Neural progenitor cell (in vitro differentiated cells): ENCODE results near the gene KLHL29.
"Not testable (repeated sequence)": the region's sequence is repeated elsewhere in the genome, so short reads cannot be mapped to it uniquely, and the experiment has no call there.

ENCODE experiments used
- EZH2 ChIP-seq: fragments of 200-600 bp; sonication (generic); IDR thresholded peaks from 2 replicates; pipeline ENCODE4 v1.6.1; 2017; ENCODE audit warnings: antibody characterized with exemption, mild to moderate bottlenecking, moderate library complexity
- EZH2phosphoT487 ChIP-seq: fragments of 200-600 bp; sonication (generic); IDR thresholded peaks from 2 replicates; pipeline ENCODE4 v1.6.1; 2017; ENCODE audit warnings: antibody characterized with exemption
- TF ChIP-seq, protein P1 (sequence below): fragments of 200-600 bp; sonication (generic); IDR thresholded peaks from 2 replicates; pipeline ENCODE4 v1.5.1; 2017; ENCODE audit warnings: antibody characterized with exemption, mild to moderate bottlenecking

DNA sequence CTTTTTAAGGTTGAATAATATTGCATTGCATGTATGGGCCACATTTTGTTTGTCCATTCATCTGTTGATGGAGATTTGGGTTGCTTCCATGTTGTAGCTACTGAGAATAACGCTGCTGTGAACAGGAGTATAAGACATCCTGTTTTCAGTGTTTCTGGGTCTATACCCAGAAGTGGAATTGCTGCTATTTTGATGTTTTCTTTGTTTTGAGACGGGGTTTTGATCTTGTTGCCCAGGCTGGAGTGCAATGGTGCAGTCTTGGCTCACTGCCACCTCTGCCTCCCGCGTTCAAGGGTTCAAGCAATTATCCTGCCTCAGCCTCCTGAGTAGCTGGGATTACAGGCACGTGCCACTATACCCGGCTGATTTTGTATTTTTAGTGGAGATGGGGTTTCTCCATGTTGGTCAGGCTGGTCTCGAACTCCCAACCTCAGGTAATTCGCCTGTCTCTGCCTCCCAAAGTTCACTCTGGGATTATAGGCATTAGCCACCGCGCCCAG lies 6.3 kb downstream of the KLHL29 start:
- TF ChIP-seq, protein P1, sequence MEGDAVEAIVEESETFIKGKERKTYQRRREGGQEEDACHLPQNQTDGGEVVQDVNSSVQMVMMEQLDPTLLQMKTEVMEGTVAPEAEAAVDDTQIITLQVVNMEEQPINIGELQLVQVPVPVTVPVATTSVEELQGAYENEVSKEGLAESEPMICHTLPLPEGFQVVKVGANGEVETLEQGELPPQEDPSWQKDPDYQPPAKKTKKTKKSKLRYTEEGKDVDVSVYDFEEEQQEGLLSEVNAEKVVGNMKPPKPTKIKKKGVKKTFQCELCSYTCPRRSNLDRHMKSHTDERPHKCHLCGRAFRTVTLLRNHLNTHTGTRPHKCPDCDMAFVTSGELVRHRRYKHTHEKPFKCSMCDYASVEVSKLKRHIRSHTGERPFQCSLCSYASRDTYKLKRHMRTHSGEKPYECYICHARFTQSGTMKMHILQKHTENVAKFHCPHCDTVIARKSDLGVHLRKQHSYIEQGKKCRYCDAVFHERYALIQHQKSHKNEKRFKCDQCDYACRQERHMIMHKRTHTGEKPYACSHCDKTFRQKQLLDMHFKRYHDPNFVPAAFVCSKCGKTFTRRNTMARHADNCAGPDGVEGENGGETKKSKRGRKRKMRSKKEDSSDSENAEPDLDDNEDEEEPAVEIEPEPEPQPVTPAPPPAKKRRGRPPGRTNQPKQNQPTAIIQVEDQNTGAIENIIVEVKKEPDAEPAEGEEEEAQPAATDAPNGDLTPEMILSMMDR = not testable (repeated sequence)
- not testable (repeated sequence) for TF ChIP-seq EZH2, EZH2phosphoT487
